ENCODE data around the gene WBP2NL.

Gene WBP2NL

DNA sequence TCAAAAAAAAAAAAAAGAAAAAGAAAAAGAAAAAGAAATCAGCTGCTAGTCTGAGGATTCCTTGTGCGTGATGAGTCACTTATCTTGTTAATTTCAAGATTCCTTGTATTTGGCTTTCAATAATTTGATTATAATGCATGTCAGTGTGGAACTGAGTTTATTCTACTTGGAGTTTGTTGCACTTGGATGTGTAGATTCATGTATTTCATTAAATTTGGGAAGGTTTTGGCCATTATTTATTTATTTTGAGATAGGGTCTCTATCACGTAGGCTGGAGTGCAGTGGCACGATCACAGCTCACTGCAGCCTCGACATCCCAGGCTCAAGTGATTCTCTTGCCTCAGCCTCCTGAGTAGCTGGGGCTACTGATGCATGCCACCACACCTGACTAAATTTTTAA is 14.8 kb downstream of the WBP2NL start:
- TF ChIP-seq, protein P1, sequence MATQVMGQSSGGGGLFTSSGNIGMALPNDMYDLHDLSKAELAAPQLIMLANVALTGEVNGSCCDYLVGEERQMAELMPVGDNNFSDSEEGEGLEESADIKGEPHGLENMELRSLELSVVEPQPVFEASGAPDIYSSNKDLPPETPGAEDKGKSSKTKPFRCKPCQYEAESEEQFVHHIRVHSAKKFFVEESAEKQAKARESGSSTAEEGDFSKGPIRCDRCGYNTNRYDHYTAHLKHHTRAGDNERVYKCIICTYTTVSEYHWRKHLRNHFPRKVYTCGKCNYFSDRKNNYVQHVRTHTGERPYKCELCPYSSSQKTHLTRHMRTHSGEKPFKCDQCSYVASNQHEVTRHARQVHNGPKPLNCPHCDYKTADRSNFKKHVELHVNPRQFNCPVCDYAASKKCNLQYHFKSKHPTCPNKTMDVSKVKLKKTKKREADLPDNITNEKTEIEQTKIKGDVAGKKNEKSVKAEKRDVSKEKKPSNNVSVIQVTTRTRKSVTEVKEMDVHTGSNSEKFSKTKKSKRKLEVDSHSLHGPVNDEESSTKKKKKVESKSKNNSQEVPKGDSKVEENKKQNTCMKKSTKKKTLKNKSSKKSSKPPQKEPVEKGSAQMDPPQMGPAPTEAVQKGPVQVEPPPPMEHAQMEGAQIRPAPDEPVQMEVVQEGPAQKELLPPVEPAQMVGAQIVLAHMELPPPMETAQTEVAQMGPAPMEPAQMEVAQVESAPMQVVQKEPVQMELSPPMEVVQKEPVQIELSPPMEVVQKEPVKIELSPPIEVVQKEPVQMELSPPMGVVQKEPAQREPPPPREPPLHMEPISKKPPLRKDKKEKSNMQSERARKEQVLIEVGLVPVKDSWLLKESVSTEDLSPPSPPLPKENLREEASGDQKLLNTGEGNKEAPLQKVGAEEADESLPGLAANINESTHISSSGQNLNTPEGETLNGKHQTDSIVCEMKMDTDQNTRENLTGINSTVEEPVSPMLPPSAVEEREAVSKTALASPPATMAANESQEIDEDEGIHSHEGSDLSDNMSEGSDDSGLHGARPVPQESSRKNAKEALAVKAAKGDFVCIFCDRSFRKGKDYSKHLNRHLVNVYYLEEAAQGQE (IDR thresholded peaks at IDR 0.05; ENCODE audit: insufficient read depth in 1 of 2, low read depth in 2 of 2, low read length in 2 of 2): no peak
- TF ChIP-seq FOXP2 (optimal IDR thresholded peaks at IDR 0.05; ENCODE audit: borderline replicate concordance, extremely low read depth, extremely low read length, insufficient read depth) (no peak), SIN3A (IDR thresholded peaks at IDR 0.05; ENCODE audit: borderline replicate concordance, insufficient read depth, low read length) (no peak), TAF1 (IDR thresholded peaks at IDR 0.05; ENCODE audit: borderline replicate concordance, insufficient read depth, low read length) (no peak), POLR2AphosphoS5 (IDR thresholded peaks at IDR 0.05; ENCODE audit: low read depth, low read length) (no peak)

DNA sequence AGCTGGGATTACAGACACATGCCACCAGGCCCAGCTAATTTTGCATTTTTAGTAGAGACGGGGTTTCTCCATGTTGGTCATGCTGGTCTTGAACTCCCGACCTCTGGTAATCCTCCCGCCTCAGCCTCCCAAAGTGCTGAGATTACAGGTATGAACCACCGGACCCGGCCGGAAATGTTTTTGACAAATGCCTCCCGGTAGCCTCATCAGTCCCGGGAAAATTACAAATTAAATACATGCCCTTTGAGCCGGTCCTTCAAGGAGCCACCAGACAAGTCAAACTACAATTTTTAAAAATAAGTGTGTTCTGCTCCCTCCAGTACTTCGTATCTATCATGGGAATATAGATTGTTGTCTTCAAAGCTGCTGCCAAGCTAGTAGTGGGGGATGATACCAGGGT is 17.5 kb downstream of the WBP2NL start:
- TF ChIP-seq FOXP2 (optimal IDR thresholded peaks at IDR 0.05; ENCODE audit: borderline replicate concordance, extremely low read depth, extremely low read length, insufficient read depth) (no peak), SIN3A (IDR thresholded peaks at IDR 0.05; ENCODE audit: borderline replicate concordance, insufficient read depth, low read length) (no peak)

DNA sequence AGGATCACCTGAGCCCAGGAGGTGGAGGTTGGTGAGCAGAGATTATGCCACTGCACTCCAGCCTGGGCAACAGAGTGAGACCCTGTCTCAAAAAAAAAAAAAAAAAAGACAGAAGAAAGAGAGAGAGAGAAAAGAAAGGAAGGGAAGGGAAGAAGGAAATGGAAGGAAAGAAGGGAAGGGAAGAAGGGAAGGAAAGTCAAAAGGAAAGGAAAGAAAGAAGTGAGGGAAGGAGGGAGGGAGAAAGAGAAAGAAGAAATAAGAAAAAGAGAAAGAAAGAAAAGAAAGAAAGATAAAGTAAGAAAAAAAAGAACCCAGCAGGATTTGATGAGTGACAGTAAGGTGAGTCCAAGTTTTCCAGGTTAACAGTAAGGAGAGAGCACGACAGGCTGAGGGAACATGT is 19.6 kb downstream of the WBP2NL start:
- TF ChIP-seq SIN3A (IDR thresholded peaks at IDR 0.05; ENCODE audit: borderline replicate concordance, insufficient read depth, low read length) (no peak), FOXP2 (optimal IDR thresholded peaks at IDR 0.05; ENCODE audit: borderline replicate concordance, extremely low read depth, extremely low read length, insufficient read depth) (no peak), POLR2AphosphoS5 (IDR thresholded peaks at IDR 0.05; ENCODE audit: low read depth, low read length) (no peak), TAF1 (IDR thresholded peaks at IDR 0.05; ENCODE audit: borderline replicate concordance, insufficient read depth, low read length) (no peak)
- TF ChIP-seq, protein P1 (IDR thresholded peaks at IDR 0.05; ENCODE audit: insufficient read depth in 1 of 2, low read depth in 2 of 2, low read length in 2 of 2): no peak

DNA sequence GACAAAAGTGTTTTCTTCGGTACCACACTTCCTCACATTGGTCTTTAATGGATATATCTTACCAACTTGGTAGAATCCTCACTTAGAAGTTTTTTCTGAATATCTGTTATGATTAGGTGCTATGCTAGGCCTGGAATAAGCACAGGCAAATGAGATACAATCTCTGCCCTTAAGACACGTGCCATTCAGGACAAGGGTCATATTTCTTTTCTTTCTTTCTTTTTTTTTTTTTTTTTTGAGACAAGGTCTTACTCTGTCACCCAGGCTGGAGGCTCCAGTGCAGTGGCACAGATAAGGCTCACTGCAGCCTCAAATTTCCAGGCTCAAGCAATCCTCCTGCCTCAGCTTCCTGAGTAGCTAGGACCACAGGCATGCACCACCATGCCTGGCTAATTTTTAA is 23.0 kb downstream of the WBP2NL start:
- TF ChIP-seq FOXP2 (optimal IDR thresholded peaks at IDR 0.05; ENCODE audit: borderline replicate concordance, extremely low read depth, extremely low read length, insufficient read depth): no peak
- TF ChIP-seq, protein P1 (IDR thresholded peaks at IDR 0.05; ENCODE audit: insufficient read depth in 1 of 2, low read depth in 2 of 2, low read length in 2 of 2): no peak
- TF ChIP-seq SIN3A (IDR thresholded peaks at IDR 0.05; ENCODE audit: borderline replicate concordance, insufficient read depth, low read length): no peak
- no peak for TF ChIP-seq POLR2AphosphoS5 (IDR thresholded peaks at IDR 0.05; ENCODE audit: low read depth, low read length)
- no peak for TF ChIP-seq TAF1 (IDR thresholded peaks at IDR 0.05; ENCODE audit: borderline replicate concordance, insufficient read depth, low read length)

DNA sequence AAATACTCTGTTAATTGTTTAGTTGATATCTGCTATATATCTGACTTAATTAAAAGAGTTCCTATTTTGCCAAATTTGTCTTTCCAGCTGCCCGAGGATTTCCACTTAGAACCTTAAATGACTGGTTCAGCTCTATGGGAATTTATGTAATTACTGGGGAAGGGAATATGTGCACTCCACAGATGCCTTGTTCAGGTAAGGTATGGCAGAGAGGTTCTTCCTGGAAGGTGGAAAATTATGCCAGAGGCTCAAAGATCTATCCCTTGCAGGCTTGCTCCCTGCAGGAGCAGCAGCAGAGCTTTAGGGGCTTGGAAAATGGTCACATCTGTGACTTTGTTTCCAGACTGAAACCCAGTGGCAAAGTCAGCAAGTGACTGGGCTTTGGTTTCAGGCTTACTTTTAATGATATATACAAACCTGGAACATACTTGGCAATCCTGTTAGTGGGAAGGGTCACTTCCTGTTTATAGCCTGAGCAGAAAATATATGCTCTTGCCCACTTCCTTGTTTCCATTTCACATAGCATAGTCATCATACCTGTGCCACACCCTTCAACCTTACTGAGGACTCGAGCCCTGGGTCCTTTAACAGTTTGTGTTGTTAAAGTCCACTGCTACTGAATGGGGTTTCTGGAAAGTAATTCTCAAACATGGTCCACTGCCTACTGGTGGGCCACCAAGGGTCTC is 23.7 kb downstream of the WBP2NL start:
- TF ChIP-seq SIN3A (IDR thresholded peaks at IDR 0.05; ENCODE audit: borderline replicate concordance, insufficient read depth, low read length): no peak
- TF ChIP-seq FOXP2 (optimal IDR thresholded peaks at IDR 0.05; ENCODE audit: borderline replicate concordance, extremely low read depth, extremely low read length, insufficient read depth): no peak
- TF ChIP-seq, protein P1 (IDR thresholded peaks at IDR 0.05; ENCODE audit: insufficient read depth in 1 of 2, low read depth in 2 of 2, low read length in 2 of 2): no peak
- no peak for TF ChIP-seq POLR2AphosphoS5 (IDR thresholded peaks at IDR 0.05; ENCODE audit: low read depth, low read length)
- TF ChIP-seq TAF1 (IDR thresholded peaks at IDR 0.05; ENCODE audit: borderline replicate concordance, insufficient read depth, low read length): no peak

All from PFSK-1 (cell line).